PFSK-1 (cell line): ENCODE data around the gene INS.

Experiments used
- FOXP2 ChIP-seq: optimal IDR thresholded peaks from 2 replicates; pipeline ENCODE3; 2011; ENCODE audit warnings: borderline replicate concordance, control low read depth, inconsistent platforms; ENCODE audit not compliant: insufficient read depth; ENCODE audit errors: extremely low read length, extremely low read depth
- POLR2AphosphoS5 ChIP-seq: IDR thresholded peaks from 2 replicates; pipeline ENCODE4 v1.6.1; 2012; ENCODE audit warnings: low read depth, mild to moderate bottlenecking, control low read depth, low read length, moderate library complexity
- REST ChIP-seq, 2 experiments: IDR thresholded peaks; 2 replicates each; pipeline versions ENCODE4 v1.6.1 to v1.8.0; 2011 to 2012; ENCODE audit warnings: low read depth in 2 of 2, low read length in 2 of 2, control low read depth in 1 of 2, inconsistent platforms in 1 of 2, mild to moderate bottlenecking in 1 of 2, moderate library complexity in 1 of 2; ENCODE audit not compliant: insufficient read depth in 1 of 2
- SIN3A ChIP-seq: IDR thresholded peaks from 2 replicates; pipeline ENCODE4 v1.6.1; 2012; ENCODE audit warnings: mild to moderate bottlenecking, low read length, moderate library complexity, borderline replicate concordance; ENCODE audit not compliant: insufficient read depth
- TAF1 ChIP-seq: IDR thresholded peaks from 2 replicates; pipeline ENCODE4 v1.6.1; 2012; ENCODE audit warnings: low read length, control low read depth, borderline replicate concordance; ENCODE audit not compliant: insufficient read depth

INS gene

GRCh38 chr11:2208691-2209369 lies 47.8 kb upstream of the INS start:
- TF ChIP-seq SIN3A (no peak), REST (IDR thresholded peaks at IDR 0.05; ENCODE audit: insufficient read depth in 1 of 2, low read depth in 2 of 2, low read length in 2 of 2) (no peak), POLR2AphosphoS5 (no peak), TAF1 (no peak), FOXP2 (no peak)

- TF ChIP-seq POLR2AphosphoS5: no peak
Observed at GRCh38 chr11:2207773-2208621, 47.0 kb upstream of the INS start.

GRCh38 chr11:2207212-2207611 lies 46.2 kb upstream of the INS start:
- no peak for TF ChIP-seq TAF1
- no peak for TF ChIP-seq POLR2AphosphoS5
- TF ChIP-seq FOXP2: no peak
- TF ChIP-seq SIN3A: no peak

- TF ChIP-seq SIN3A (no peak), REST (IDR thresholded peaks at IDR 0.05; ENCODE audit: insufficient read depth in 1 of 2, low read depth in 2 of 2, low read length in 2 of 2) (no peak), TAF1 (no peak), FOXP2 (no peak), POLR2AphosphoS5 (no peak)
Observed at GRCh38 chr11:2205981-2206690, 45.1 kb upstream of the INS start.

- TF ChIP-seq POLR2AphosphoS5 (no peak), SIN3A (no peak)
Observed at GRCh38 chr11:2205214-2205720, 44.3 kb upstream of the INS start.

- TF ChIP-seq POLR2AphosphoS5 (no peak), SIN3A (no peak), TAF1 (no peak)
Observed at GRCh38 chr11:2204361-2205213, 43.6 kb upstream of the INS start.
